ENCODE results near the gene TASOR2. TPM values are rescaled to one million over a fixed set of nuclear protein-coding genes. Genes with fewer than 3 reads are reported as not detected.

TASOR2 gene
- total and polyA plus RNA-seq, 9 of the 15 experiments (the other 6 are each of a cell fraction or from before 2014, with no cell fraction given): 12.7 to 75.3 (median 52.3) TPM

- Histone ChIP-seq H2AFZ (ENCODE audit: low read depth, low read length) (no peak overlapping the region), H3K4me2 (ENCODE audit: insufficient read depth, low read length) (no peak overlapping the region; the same call in 1 of the 2 replicates), H4K20me1 (replicated peaks; ENCODE audit: control insufficient read depth, insufficient read depth, low read length) (peaks cover 14% of the 10 kb centered on the region; the same call in 1 of the 2 replicates), H3K9ac (ENCODE audit: insufficient read depth in 1 of 2, low read depth in 2 of 2, low read length in 2 of 2) (no peak overlapping the region), H3K36me3 (ENCODE audit: control insufficient read depth, insufficient read depth, low read length) (no peaks in the 10 kb centered on the region; the same call in 1 of the 3 replicates), H3K4me1 (replicated peaks in 1 of 2; ENCODE audit: control insufficient read depth in 2 of 2, insufficient read depth in 2 of 2, low read length in 2 of 2) (peaks cover 9 to 28% of the 10 kb centered on the region in 2 experiments), H3K27ac (ENCODE audit: extremely low read depth, low read depth, low read length) (no peak overlapping the region; the same call in 2 of the 3 replicates), H3K4me3 (no peak overlapping the region), H3K27me3 (ENCODE audit: control insufficient read depth in 2 of 2, insufficient read depth in 2 of 2, low read length in 2 of 2) (no peaks in the 10 kb centered on the region), H3K9me1 (ENCODE audit: control insufficient read depth, insufficient read depth, low read length) (no peaks in the 10 kb centered on the region), H3K9me3 (replicated peaks; ENCODE audit: control insufficient read depth, insufficient read depth, low read depth, low read length) (no peaks in the 10 kb centered on the region), H3K79me2 (ENCODE audit: control insufficient read depth, insufficient read depth, low read length) (peaks cover 100% of the 10 kb centered on the region)
- intact Hi-C loops (cut with micrococcal nuclease): no loop called here
- DNase-seq (ENCODE audit: extremely low read depth in 1 of 4, low spot score in 3 of 4) (peak in 2 of 4 experiments; percentile 24 to 27), FAIRE-seq (no peak), ATAC-seq (peak; percentile 27; the same call in 1 of the 3 replicates)
- ChIA-PET CTCF (ENCODE audit: low intra/inter-chr PET ratio) (no interaction called here), POLR2A (interaction anchor here (0.8 kb wide), 1 partner anchor 204 kb away, joined by 3 read pairs; no protein-coding TSS in a partner anchor)
- 76% methylated on average over 1 of the region's 1 CpG for WGBS (ENCODE audit: insufficient coverage, low coverage, missing lambda C conversion rate)
- peak; percentile 9 for TF ChIP-seq NFYB (IDR thresholded peaks at IDR 0.05; ENCODE audit: extremely low read depth, insufficient read length)
- no peak for TF ChIP-seq THRA (IDR thresholded peaks at IDR 0.05)
- TF ChIP-seq ZNF175 (CRISPR knock-in tag; IDR thresholded peaks at IDR 0.05; ENCODE audit: low read depth): no peak
- 0 out of 4 replicates have a peak, but pooled peaks of 1 of the 2 experiments have one; percentile 4 for TF ChIP-seq MNT (conservative IDR thresholded peaks at IDR 0.05)
- no peak for TF ChIP-seq POLR2H (tag; IDR thresholded peaks at IDR 0.05; ENCODE audit: low read depth)
- TF ChIP-seq HNRNPK (IDR thresholded peaks at IDR 0.05; ENCODE audit: low read depth, low read length, poor library complexity, severe bottlenecking): no peak
- in situ Hi-C loops (cut with MboI): no loop called here
- BruUV-seq (replicated peaks): no TSS peak
These were observed 13.4 kb downstream of the TASOR2 start for GRCh38 chr10:5698062-5698461.

All from K562 (cell line).